Measurements from ENCODE around the gene TXN2. TPM values are rescaled to one million over a fixed set of nuclear protein-coding genes. Genes with fewer than 3 reads are reported as not detected.

The TXN2 gene
- total RNA-seq, 1 donor from 2014 or later = 67.3 TPM

DNA sequence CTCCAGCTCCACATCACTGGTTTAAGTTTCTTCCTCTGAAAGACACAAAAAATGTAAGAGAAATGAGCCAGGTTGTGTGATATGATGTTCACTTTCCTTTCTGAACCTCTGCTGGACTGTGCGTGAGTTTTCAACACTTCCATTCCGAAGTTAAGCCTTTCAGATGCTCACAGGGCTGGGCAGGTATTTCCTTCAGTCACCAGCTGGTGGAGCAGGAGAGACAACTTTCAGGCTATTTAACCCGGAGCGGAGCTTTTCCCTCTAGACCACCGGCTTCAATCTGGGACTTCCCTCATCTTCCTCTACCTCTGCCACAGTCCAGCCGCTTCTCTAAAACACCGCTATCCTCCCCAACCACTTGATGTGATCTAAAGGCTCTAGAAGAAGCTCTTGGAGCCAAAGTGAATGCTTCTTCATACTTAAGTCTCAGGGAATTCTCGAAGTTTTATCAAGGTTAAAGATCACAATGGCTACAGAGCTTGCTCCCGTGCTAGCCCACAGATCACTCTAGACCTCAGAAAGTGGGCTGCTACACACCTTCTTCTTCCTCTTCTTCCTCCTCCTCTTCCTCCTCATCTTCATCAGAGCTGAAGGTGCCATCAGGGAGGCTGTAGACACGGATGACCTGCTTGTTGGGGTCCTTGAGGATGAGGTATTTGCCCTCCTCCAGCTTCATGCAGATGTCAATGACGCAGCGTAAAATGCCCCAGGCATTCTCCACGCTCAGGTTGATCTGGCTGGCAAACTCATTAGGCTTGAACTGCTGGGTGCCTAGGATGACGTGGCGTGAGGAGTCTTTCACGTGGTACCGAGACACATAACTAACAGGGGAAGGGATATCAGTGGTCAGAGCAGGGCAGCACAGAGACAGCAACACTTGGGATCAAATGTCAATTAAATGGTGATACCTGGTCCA is 29.8 kb upstream of the TXN2 start:
- TF ChIP-seq, protein P1, sequence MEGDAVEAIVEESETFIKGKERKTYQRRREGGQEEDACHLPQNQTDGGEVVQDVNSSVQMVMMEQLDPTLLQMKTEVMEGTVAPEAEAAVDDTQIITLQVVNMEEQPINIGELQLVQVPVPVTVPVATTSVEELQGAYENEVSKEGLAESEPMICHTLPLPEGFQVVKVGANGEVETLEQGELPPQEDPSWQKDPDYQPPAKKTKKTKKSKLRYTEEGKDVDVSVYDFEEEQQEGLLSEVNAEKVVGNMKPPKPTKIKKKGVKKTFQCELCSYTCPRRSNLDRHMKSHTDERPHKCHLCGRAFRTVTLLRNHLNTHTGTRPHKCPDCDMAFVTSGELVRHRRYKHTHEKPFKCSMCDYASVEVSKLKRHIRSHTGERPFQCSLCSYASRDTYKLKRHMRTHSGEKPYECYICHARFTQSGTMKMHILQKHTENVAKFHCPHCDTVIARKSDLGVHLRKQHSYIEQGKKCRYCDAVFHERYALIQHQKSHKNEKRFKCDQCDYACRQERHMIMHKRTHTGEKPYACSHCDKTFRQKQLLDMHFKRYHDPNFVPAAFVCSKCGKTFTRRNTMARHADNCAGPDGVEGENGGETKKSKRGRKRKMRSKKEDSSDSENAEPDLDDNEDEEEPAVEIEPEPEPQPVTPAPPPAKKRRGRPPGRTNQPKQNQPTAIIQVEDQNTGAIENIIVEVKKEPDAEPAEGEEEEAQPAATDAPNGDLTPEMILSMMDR (IDR thresholded peaks at IDR 0.05; ENCODE audit: unreplicated experiment) = no peak
- Mint-ChIP-seq H3K27ac (ENCODE audit: unreplicated experiment) (peak overlapping the region; percentile 5), H3K4me1 (ENCODE audit: unreplicated experiment) (peaks cover 7% of the 10 kb centered on the region), H3K27me3 (ENCODE audit: unreplicated experiment) (peaks cover 2% of the 10 kb centered on the region), H3K9me3 (ENCODE audit: unreplicated experiment) (no peaks in the 10 kb centered on the region), H3K4me3 (ENCODE audit: unreplicated experiment) (peak overlapping the region; percentile 44), H3K36me3 (ENCODE audit: low read depth, unreplicated experiment) (peaks cover 53% of the 10 kb centered on the region)
- peak; percentile 66 for DNase-seq (ENCODE audit: low spot score)

DNA sequence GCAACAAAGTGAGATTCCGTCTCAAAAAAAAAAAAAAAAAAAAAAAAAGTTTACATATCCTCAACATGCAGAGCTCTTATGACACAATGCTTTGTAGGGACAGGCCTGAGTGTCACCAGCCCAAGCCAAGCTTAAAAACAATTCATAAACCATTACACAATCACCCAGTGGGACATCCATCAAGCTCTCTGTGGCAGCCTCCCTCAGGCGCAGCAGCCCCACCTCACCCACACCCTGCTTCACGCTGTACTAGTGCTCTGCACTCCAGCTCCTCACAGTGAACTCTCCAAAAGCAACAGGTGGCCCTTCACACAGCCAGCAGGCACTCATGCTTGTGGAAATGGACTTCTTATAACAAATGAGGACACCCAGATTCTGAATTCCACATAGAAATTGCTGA is 28.9 kb upstream of the TXN2 start:
- H3K9me3 Mint-ChIP-seq (ENCODE audit: unreplicated experiment) = no peaks in the 10 kb centered on the region
- peaks cover 9% of the 10 kb centered on the region for H3K4me1 Mint-ChIP-seq (ENCODE audit: unreplicated experiment)
- H3K27me3 Mint-ChIP-seq (ENCODE audit: unreplicated experiment) = peaks cover 2% of the 10 kb centered on the region
- peaks cover 45% of the 10 kb centered on the region for H3K36me3 Mint-ChIP-seq (ENCODE audit: low read depth, unreplicated experiment)
- peak overlapping the region; percentile 18 for H3K4me3 Mint-ChIP-seq (ENCODE audit: unreplicated experiment)
- no peak for DNase-seq (ENCODE audit: low spot score)
- TF ChIP-seq, protein P1 (IDR thresholded peaks at IDR 0.05; ENCODE audit: unreplicated experiment) = no peak
- H3K27ac Mint-ChIP-seq (ENCODE audit: unreplicated experiment) = no peak overlapping the region

GRCh38 chr22:36507518-36508010 is 26.1 kb upstream of the TXN2 start:
- no peak overlapping the region for H3K4me3 Mint-ChIP-seq (ENCODE audit: unreplicated experiment)
- peaks cover 34% of the 10 kb centered on the region for H3K36me3 Mint-ChIP-seq (ENCODE audit: low read depth, unreplicated experiment)
- H3K27ac Mint-ChIP-seq (ENCODE audit: unreplicated experiment) = no peak overlapping the region
- peaks cover 3% of the 10 kb centered on the region for H3K27me3 Mint-ChIP-seq (ENCODE audit: unreplicated experiment)
- H3K9me3 Mint-ChIP-seq (ENCODE audit: unreplicated experiment) = no peaks in the 10 kb centered on the region
- DNase-seq (ENCODE audit: low spot score) = no peak
- peaks cover 9% of the 10 kb centered on the region for H3K4me1 Mint-ChIP-seq (ENCODE audit: unreplicated experiment)
- TF ChIP-seq, protein P1 (IDR thresholded peaks at IDR 0.05; ENCODE audit: unreplicated experiment) = no peak

DNA sequence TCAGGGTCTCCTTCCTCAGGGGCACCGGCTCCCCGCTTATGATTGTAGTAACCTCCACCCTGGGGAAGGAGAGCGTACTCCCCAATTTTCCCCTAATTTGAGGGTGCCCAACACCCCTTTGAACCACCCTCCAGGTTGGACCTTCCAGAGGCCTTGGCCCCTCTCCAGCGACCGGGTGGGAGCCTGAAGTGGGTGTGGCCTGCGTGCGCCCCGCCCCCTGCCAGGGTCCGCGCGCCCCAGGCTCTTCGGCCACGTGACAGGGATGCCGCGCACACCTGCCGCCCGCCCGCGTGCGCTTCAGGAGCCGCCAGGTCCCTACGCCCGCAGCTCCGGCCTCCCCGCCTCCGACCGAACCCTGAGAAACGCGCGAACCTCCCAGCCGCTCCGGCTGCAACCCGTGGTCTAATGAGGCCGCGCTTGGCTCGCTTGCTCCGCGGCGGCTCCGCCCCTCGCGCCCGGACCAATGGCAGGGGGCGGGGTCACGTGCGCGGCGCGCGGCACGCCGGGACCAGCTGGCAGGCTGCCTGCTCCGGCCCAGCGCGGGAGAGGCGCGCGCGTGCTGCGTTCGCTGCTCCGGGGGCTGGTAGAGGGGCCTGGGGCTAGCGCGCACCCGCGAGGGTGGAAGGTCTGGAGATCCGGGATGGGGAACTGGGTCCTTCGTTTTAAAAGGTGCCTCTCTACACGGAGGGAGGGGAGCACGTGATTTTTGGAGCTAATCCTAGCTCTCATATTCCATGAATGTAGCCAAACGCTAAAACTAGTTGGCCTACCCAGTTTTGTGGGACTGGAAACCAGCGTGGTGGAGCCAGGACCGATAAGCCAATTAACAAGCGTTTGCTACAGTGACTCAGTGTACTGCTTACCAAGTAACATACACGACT is 25.4 kb upstream of the TXN2 start, which contains the start of gene FOXRED2:
Gene FOXRED2 (minus strand): TSS at position 404 of the 881 bp plus-strand sequence. CDS start 618 bp downstream, outside the sequence.
- peaks cover 28% of the 10 kb centered on the region for H3K36me3 Mint-ChIP-seq (ENCODE audit: low read depth, unreplicated experiment)
- no peaks in the 10 kb centered on the region for H3K9me3 Mint-ChIP-seq (ENCODE audit: unreplicated experiment)
- no peak within 1 kb of the TSS for H3K27ac Mint-ChIP-seq (ENCODE audit: unreplicated experiment)
- peak within 1 kb of the TSS; percentile 57 for H3K4me3 Mint-ChIP-seq (ENCODE audit: unreplicated experiment)
- H3K27me3 Mint-ChIP-seq (ENCODE audit: unreplicated experiment) = peaks cover 5% of the 10 kb centered on the region
- TF ChIP-seq, protein P1 (IDR thresholded peaks at IDR 0.05; ENCODE audit: unreplicated experiment) = no peak
- peaks cover 9% of the 10 kb centered on the region for H3K4me1 Mint-ChIP-seq (ENCODE audit: unreplicated experiment)
- peak; percentile 88 for DNase-seq (ENCODE audit: low spot score)
